Activated T-cell treated with anti-CD3 and anti-CD28 coated beads, Interleukin-2, amount 50 U/mL, for 4 hours (primary cell): ENCODE results near the gene TFDP3. TPM values are rescaled to one million over a fixed set of nuclear protein-coding genes. Genes with fewer than 3 reads are reported as not detected.

Experiments used
- ATAC-seq, 2 donors: fragments of 200-7000 bp; cut with Tn5 transposase; one replicate each; pipeline ENCODE4 v1.10.0; 2021
- DNase-seq: peaks from one replicate; pipeline ENCODE4 v3.0.0-alpha.2; 2020
- H3K27me3 Mint-ChIP-seq: one replicate; pipeline ENCODE4 v1.8.0; 2021; ENCODE audit warnings: low read depth, mixed read lengths
- H3K36me3 Mint-ChIP-seq: one replicate; pipeline ENCODE4 v1.8.0; 2022; ENCODE audit warnings: mixed read lengths; ENCODE audit not compliant: insufficient read depth
- H3K4me1 Mint-ChIP-seq: one replicate; pipeline ENCODE4 v1.8.0; 2021; ENCODE audit warnings: low read depth, mixed read lengths
- H3K4me3 Mint-ChIP-seq: one replicate; pipeline ENCODE4 v1.8.0; 2021; ENCODE audit warnings: mild to moderate bottlenecking, moderate library complexity, mixed read lengths
- H3K9me3 Mint-ChIP-seq: one replicate; pipeline ENCODE4 v1.8.0; 2021; ENCODE audit warnings: mixed read lengths
- total RNA-seq, 3 donors: library from RNA; stranded (reverse); gene quantifications; one replicate each; pipeline ENCODE4 v1.2.1, GENCODE V29; 2021

TFDP3 gene, protein sequence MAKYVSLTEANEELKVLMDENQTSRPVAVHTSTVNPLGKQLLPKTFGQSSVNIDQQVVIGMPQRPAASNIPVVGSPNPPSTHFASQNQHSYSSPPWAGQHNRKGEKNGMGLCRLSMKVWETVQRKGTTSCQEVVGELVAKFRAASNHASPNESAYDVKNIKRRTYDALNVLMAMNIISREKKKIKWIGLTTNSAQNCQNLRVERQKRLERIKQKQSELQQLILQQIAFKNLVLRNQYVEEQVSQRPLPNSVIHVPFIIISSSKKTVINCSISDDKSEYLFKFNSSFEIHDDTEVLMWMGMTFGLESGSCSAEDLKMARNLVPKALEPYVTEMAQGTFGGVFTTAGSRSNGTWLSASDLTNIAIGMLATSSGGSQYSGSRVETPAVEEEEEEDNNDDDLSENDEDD
- total RNA-seq: not detected

GRCh38 chrX:133218329-133218728, at the start of gene TFDP3:
Gene TFDP3 (minus strand): TSS chrX:133218354. CDS start chrX:133218259, 95 bp downstream.
- Mint-ChIP-seq H3K36me3 (no peaks in the 10 kb centered on the region), H3K4me3 (no peak within 1 kb of the TSS), H3K27me3 (no peaks in the 10 kb centered on the region), H3K9me3 (no peaks in the 10 kb centered on the region), H3K4me1 (no peaks in the 10 kb centered on the region)
- no peak for DNase-seq
- no peak for ATAC-seq

DNA sequence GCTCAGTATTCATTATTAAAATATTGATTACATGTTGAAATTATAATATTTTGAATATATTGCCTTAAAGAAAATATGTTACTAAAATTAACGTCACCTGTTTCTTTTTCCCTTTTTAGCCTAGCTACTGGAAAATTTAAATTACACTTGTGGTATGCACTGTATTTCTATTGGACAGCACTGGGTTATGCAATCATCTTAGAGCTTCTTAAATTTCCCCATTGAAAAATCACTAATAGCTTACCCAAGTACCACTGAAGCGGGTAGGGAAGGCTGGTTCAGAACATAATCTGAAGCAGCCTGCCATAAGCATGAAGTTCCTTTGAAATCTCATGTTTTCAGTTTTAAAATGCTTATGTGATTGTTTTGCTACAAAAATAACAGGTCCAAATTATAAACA, 49.5 kb upstream of the TFDP3 start:
- no peak for DNase-seq
- H3K4me1 Mint-ChIP-seq: no peaks in the 10 kb centered on the region
- no peak overlapping the region for H3K4me3 Mint-ChIP-seq
- H3K27me3 Mint-ChIP-seq: no peaks in the 10 kb centered on the region
- ATAC-seq: no peak
- H3K9me3 Mint-ChIP-seq: no peaks in the 10 kb centered on the region
- H3K36me3 Mint-ChIP-seq: no peaks in the 10 kb centered on the region

GRCh38 chrX:133265331-133265730, 47.2 kb upstream of the TFDP3 start:
- H3K4me3 Mint-ChIP-seq: no peak overlapping the region
- DNase-seq (no peak), ATAC-seq (no peak)
- H3K27me3 Mint-ChIP-seq: no peaks in the 10 kb centered on the region
- H3K9me3 Mint-ChIP-seq: no peaks in the 10 kb centered on the region
- no peaks in the 10 kb centered on the region for H3K4me1 Mint-ChIP-seq
- no peaks in the 10 kb centered on the region for H3K36me3 Mint-ChIP-seq

- Mint-ChIP-seq H3K4me3 (no peak overlapping the region), H3K27me3 (no peaks in the 10 kb centered on the region), H3K9me3 (no peaks in the 10 kb centered on the region), H3K4me1 (no peaks in the 10 kb centered on the region), H3K36me3 (no peaks in the 10 kb centered on the region)
- DNase-seq: no peak
- ATAC-seq: no peak
Observed at GRCh38 chrX:133258481-133258880, 40.3 kb upstream of the TFDP3 start.

- no peak for ATAC-seq
Observed at GRCh38 chrX:133254666-133255065, 36.5 kb upstream of the TFDP3 start.

DNA sequence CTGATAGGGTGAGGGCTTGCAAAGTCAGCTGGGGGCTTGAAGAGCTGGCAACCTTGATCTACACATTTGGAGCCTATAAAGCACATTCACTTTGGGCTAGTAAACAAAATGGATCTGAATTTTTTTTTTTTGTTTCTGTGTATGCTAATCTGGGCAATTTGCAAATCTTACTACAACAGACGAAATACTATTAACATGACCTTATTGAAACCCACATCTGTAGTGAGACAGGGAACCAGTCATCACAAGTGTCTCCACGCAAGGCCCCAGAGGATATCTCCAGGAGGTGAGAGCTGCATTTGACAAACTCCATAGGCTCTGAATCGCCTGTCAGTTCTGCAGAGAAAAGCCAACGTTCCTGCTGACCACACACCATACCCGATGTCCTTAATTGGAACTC, 33.0 kb upstream of the TFDP3 start:
- Mint-ChIP-seq H3K27me3 (no peaks in the 10 kb centered on the region), H3K9me3 (peaks cover 12% of the 10 kb centered on the region), H3K4me1 (no peaks in the 10 kb centered on the region), H3K36me3 (no peaks in the 10 kb centered on the region), H3K4me3 (no peak overlapping the region)
- ATAC-seq (no peak), DNase-seq (no peak)

More at GRCh38 chrX:133254666-133255065, 36.5 kb upstream of the TFDP3 start:
- Mint-ChIP-seq H3K4me3 (no peak overlapping the region), H3K4me1 (no peaks in the 10 kb centered on the region), H3K36me3 (no peaks in the 10 kb centered on the region), H3K27me3 (no peaks in the 10 kb centered on the region), H3K9me3 (no peaks in the 10 kb centered on the region)
- no peak for DNase-seq

DNA sequence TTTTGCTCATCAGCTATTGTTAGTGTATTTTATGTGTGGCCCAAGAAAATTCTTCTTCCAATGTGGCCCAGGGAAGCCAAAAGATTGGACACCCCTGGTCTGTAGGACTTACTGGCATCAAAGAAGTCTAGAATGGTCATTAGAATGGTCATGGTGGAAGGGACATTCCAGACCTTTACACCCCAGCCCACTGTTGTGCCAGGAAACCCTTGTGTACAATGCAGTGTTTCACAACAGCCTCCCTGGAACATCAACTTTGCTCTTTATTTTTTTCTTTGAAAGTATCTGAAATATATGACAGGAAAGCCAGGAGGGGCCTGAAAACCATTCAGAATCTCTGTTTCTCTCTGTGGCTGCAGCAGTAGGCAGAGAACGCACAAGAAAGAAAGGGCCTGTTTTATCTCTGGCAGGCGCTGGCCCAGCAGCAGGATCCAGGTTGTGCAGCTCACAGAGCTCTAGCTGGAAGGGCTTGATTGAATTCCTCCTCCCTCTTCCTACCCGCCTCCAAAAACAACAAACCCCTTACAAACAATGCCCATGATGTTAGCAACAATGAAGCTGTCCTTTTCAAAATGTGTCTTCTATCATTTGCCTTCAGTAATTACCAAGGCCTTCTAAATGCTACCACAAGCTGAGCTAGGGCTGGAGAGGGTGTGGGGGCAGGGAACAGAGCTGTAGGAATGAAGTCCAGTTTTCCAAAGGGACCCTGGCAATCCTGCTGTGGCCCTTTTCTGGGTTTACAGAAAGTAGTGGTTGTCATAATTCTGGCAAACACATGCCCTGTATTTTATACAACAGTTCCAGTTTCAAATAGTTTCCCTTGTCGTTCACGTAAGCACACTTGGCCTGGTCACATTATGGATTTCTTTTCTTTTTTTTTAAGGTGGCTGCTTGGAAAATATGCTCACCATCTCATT, 32.3 kb upstream of the TFDP3 start:
- no peaks in the 10 kb centered on the region for H3K4me1 Mint-ChIP-seq
- H3K27me3 Mint-ChIP-seq: no peaks in the 10 kb centered on the region
- ATAC-seq: no peak
- H3K36me3 Mint-ChIP-seq: no peaks in the 10 kb centered on the region
- no peak for DNase-seq
- H3K9me3 Mint-ChIP-seq: peaks cover 12% of the 10 kb centered on the region
- no peak overlapping the region for H3K4me3 Mint-ChIP-seq

- Mint-ChIP-seq H3K4me1 (no peaks in the 10 kb centered on the region), H3K4me3 (no peak overlapping the region), H3K36me3 (no peaks in the 10 kb centered on the region), H3K27me3 (no peaks in the 10 kb centered on the region), H3K9me3 (peaks cover 12% of the 10 kb centered on the region)
- ATAC-seq: no peak
- no peak for DNase-seq
Observed at GRCh38 chrX:133249266-133250058, 31.3 kb upstream of the TFDP3 start.

DNA sequence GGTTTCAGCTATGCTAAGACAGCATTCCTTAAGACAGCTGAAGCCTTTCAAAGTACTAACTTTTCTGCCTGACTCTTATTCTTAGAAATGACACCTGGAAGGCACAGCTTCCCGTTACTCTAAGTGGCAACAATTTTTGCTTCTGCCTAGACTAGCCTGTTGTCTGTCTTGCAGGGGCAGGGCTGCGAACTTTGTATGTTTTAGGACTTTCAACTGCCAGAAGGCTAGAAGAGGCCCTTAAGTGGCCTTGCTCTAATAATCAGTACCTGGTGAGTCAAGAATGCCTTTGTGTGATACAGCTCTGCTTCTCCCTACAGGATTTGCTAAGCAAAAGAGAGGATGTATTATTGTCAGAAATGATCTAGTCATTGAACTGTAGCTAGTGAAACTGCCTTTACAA, 30.0 kb upstream of the TFDP3 start:
- Mint-ChIP-seq H3K4me3 (no peak overlapping the region), H3K9me3 (peaks cover 12% of the 10 kb centered on the region), H3K27me3 (no peaks in the 10 kb centered on the region), H3K36me3 (no peaks in the 10 kb centered on the region), H3K4me1 (no peaks in the 10 kb centered on the region)
- ATAC-seq: no peak
- no peak for DNase-seq

DNA sequence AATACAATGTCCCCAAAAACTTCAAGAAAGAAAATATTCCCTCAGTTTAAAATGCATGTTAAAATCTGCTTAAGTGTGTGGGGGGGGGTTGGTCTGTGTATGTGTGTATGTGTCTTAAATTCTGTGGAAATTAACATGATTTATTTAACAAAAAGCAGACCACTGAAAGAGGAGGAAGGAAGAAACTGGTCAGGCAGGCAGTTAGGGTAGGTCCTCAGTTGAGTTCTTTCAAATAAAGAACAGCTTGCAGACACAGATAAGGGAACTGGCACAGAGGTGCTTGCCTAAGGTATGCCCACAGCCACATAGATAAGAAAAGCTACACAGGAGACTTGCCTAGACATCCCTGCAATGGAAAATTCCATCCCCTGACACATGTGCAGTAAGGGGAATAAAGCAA, 28.8 kb upstream of the TFDP3 start:
- Mint-ChIP-seq H3K4me1 (no peaks in the 10 kb centered on the region), H3K27me3 (no peaks in the 10 kb centered on the region), H3K36me3 (no peaks in the 10 kb centered on the region), H3K4me3 (no peak overlapping the region), H3K9me3 (peaks cover 12% of the 10 kb centered on the region)
- no peak for ATAC-seq
- DNase-seq: no peak

DNA sequence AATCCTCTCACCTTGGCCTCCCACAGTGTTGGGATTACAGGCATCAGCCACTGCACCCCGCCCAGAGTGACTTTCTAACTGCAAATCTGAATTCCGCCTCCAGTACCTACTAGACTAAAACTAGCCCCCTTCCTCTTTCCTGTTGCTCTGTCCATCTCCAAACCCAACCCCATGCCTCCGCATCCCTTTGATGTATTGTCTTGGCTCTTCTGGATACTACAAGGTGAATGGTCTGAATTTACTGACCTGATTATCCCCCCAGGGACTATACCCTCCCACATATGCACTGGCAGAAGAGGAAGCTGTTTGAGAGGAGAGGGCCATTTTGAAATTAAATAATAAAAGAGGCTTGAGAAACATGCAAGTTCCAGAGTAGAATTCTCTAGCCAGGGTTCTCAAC, 17.7 kb upstream of the TFDP3 start:
- no peaks in the 10 kb centered on the region for H3K9me3 Mint-ChIP-seq
- H3K4me3 Mint-ChIP-seq: no peak overlapping the region
- ATAC-seq (no peak), DNase-seq (no peak)
- no peaks in the 10 kb centered on the region for H3K4me1 Mint-ChIP-seq
- H3K27me3 Mint-ChIP-seq: peaks cover 2% of the 10 kb centered on the region
- H3K36me3 Mint-ChIP-seq: no peaks in the 10 kb centered on the region

DNA sequence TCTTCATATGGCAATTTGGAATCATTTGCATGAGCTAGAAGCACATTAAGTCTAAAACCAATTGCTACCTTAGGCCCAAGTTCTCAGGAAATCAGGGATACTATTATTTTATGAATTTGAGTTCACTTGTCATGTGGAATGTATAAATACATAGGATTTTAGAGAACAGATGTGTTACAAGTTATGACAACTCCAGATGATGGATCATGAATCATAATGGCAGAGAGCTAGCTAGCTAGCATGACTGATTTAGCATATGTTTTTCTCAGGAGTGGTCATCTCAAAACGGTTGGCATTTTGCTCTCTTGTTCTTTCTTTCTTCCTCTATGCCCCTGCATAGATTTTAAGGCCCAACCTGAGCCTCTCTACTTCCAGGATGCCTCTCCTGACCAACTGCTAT, 14.2 kb upstream of the TFDP3 start:
- ATAC-seq: no peak

DNA sequence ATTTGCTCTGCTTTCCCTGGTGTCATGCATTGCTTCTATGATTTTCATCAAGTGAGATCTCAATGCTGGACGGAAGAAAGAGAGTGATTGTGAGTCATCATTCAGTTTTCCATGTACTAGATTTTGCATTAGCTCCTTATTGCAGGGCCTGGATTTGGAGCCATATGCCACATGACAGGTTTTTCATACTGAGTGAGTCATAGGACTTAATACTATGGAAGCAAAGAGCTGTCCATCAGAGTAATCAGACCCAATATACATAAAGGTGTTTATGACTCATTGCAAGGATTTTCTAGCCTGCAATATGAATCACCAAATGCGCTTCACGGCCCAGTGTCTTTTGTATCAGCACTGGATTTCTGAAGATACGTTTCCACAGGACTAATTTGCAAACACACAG, 11.2 kb upstream of the TFDP3 start:
- DNase-seq (no peak), ATAC-seq (no peak)
- Mint-ChIP-seq H3K4me3 (no peak overlapping the region), H3K4me1 (no peaks in the 10 kb centered on the region), H3K36me3 (no peaks in the 10 kb centered on the region), H3K9me3 (no peaks in the 10 kb centered on the region), H3K27me3 (no peaks in the 10 kb centered on the region)

More for the DNA sequence above, 14.2 kb upstream of the TFDP3 start:
- H3K9me3 Mint-ChIP-seq: no peaks in the 10 kb centered on the region
- no peak overlapping the region for H3K4me3 Mint-ChIP-seq
- no peaks in the 10 kb centered on the region for H3K4me1 Mint-ChIP-seq
- peaks cover 2% of the 10 kb centered on the region for H3K27me3 Mint-ChIP-seq
- H3K36me3 Mint-ChIP-seq: no peaks in the 10 kb centered on the region
- no peak for DNase-seq

GRCh38 chrX:133215747-133216146, 2.4 kb downstream of the TFDP3 start:
- Mint-ChIP-seq H3K9me3 (no peaks in the 10 kb centered on the region), H3K36me3 (no peaks in the 10 kb centered on the region), H3K4me3 (no peak overlapping the region), H3K27me3 (no peaks in the 10 kb centered on the region), H3K4me1 (no peaks in the 10 kb centered on the region)
- ATAC-seq (no peak), DNase-seq (no peak)
